ENCODE results near the gene CNPY1. TPM values are rescaled to one million over a fixed set of nuclear protein-coding genes. Genes with fewer than 3 reads are reported as not detected.

CNPY1 gene
- total and polyA plus RNA-seq, 4 donors = not detected

- H3K4me3 ChIP-seq (ENCODE audit: low read depth in 1 of 3, low read length in 3 of 3) = no peak overlapping the region
- H3K36me3 ChIP-seq (ENCODE audit: control insufficient read depth in 4 of 4, insufficient read depth in 3 of 4, low read depth in 1 of 4, low read length in 3 of 4) = no peaks in the 10 kb centered on the region
- no peak overlapping the region for H3K27ac ChIP-seq (ENCODE audit: low read depth in 1 of 2, low read length in 2 of 2)
- no peaks in the 10 kb centered on the region for H3K27me3 ChIP-seq (ENCODE audit: control insufficient read depth in 4 of 4, insufficient read depth in 4 of 4, low read length in 3 of 4)
- no peaks in the 10 kb centered on the region for H3K9me3 ChIP-seq (ENCODE audit: control insufficient read depth in 4 of 4, low read length in 3 of 4)
- H3K4me1 ChIP-seq (ENCODE audit: control insufficient read depth in 4 of 4, insufficient read depth in 4 of 4, low read length in 3 of 4) = no peaks in the 10 kb centered on the region
- 84% methylated on average over 5 of the region's 5 CpGs for WGBS
- no peak for TF ChIP-seq ZBTB33 (IDR thresholded peaks at IDR 0.05)
- TF ChIP-seq YY1 (IDR thresholded peaks at IDR 0.05) = no peak
- no peak for TF ChIP-seq TAF1 (conservative IDR thresholded peaks at IDR 0.05)
- TF ChIP-seq FOXA2 (IDR thresholded peaks at IDR 0.05) = no peak
- TF ChIP-seq MAX (IDR thresholded peaks at IDR 0.05) = no peak
- TF ChIP-seq RAD21 (IDR thresholded peaks at IDR 0.05) = no peak
- TF ChIP-seq EGR1 (IDR thresholded peaks at IDR 0.05; ENCODE audit: low read depth in 2 of 2) = no peak
- no peak for TF ChIP-seq ATF3 (IDR thresholded peaks at IDR 0.05)
- no peak for TF ChIP-seq JUND (IDR thresholded peaks at IDR 0.05)
- no peak for TF ChIP-seq RXRA (IDR thresholded peaks at IDR 0.05)
- TF ChIP-seq FOXA1 (IDR thresholded peaks at IDR 0.05) = no peak
- TF ChIP-seq GABPA (IDR thresholded peaks at IDR 0.05 in 1 of 2, conservative IDR thresholded peaks at IDR 0.05 in 1 of 2) = no peak
- TF ChIP-seq HNF4G (IDR thresholded peaks at IDR 0.05) = no peak
- TF ChIP-seq CTCF (IDR thresholded peaks at IDR 0.05; ENCODE audit: low read depth, low read length, missing input control) = no peak
- TF ChIP-seq NR2F2 (IDR thresholded peaks at IDR 0.05) = no peak
- no peak for TF ChIP-seq REST (IDR thresholded peaks at IDR 0.05)
- TF ChIP-seq SP1 (IDR thresholded peaks at IDR 0.05) = no peak
- TF ChIP-seq HNF4A (conservative IDR thresholded peaks at IDR 0.05) = no peak
- H3K9ac ChIP-seq (ENCODE audit: low read depth in 1 of 2, low read length in 2 of 2) = no peak overlapping the region
- no peak for DNase-seq (ENCODE audit: low spot score)
These were observed 21.9 kb upstream of the CNPY1 start for GRCh38 chr7:155568333-155568660.
